PC-3 (cell line): Measurements from ENCODE around the gene TMEM219. TPM values are rescaled to one million over a fixed set of nuclear protein-coding genes. Genes with fewer than 3 reads are reported as not detected.

Experiments used
- ATAC-seq: fragments of 200-7000 bp; cut with Tn5 transposase; 2 replicates; pipeline ENCODE4 v1.9.1; 2020; ENCODE audit warnings: mild to moderate bottlenecking, moderate library complexity
- BruUV-seq: library from RNA; stranded (reverse); fragments of 400-500 nt; replicated peaks from 2 replicates; lab custom pipeline; 2021; lab: Mats Ljungman, UMichigan
- CTCF ChIA-PET: fragments of 300-600 bp; sonication (Branson Sonifier 250); formaldehyde crosslinking; loops from one replicate; lab custom pipeline; 2022; ENCODE audit warnings: antibody characterized with exemption; lab: Charles Lee
- POLR2A ChIA-PET: fragments of 300-600 bp; sonication (Branson Sonifier 250); formaldehyde crosslinking; loops from one replicate; lab custom pipeline; 2022; ENCODE audit warnings: antibody characterized with exemption; ENCODE audit not compliant: unreplicated experiment; lab: Charles Lee
- DNase-seq: peaks from one replicate; pipeline ENCODE4 v3.0.0-alpha.2; 2015
- H2AFZ ChIP-seq: fragments of 300-600 bp; sonication (generic); 2 replicates; pipeline ENCODE4 v1.6.0; 2016; ENCODE audit warnings: antibody characterized with exemption, low read length
- H3F3A ChIP-seq: fragments of 300-600 bp; sonication (generic); one replicate; pipeline ENCODE4 v1.6.0; 2017; ENCODE audit warnings: antibody characterized with exemption, low read length, control low read depth, mild to moderate bottlenecking; ENCODE audit not compliant: unreplicated experiment
- H3K27ac ChIP-seq: fragments of 300-600 bp; sonication (generic); 2 replicates; pipeline ENCODE4 v1.5.1; 2016; ENCODE audit warnings: mild to moderate bottlenecking, low read length
- H3K27me3 ChIP-seq: fragments of 300-600 bp; sonication (generic); 2 replicates; pipeline ENCODE4 v1.6.1; 2016; ENCODE audit warnings: low read length, mixed read lengths
- H3K36me3 ChIP-seq: fragments of 300-600 bp; sonication (generic); 2 replicates; pipeline ENCODE4 v1.6.1; 2016; ENCODE audit warnings: low read depth, mixed run types, low read length, mixed read lengths
- H3K4me1 ChIP-seq: fragments of 300-600 bp; sonication (generic); 2 replicates; pipeline ENCODE4 v1.5.1; 2016; ENCODE audit warnings: low read length; ENCODE audit not compliant: insufficient read depth
- H3K4me2 ChIP-seq: fragments of 300-600 bp; sonication (generic); 2 replicates; pipeline ENCODE4 v1.6.0; 2016; ENCODE audit warnings: low read length
- H3K4me3 ChIP-seq: fragments of 300-600 bp; sonication (generic); 2 replicates; pipeline ENCODE4 v1.5.1; 2016; ENCODE audit warnings: mild to moderate bottlenecking, low read length, mixed read lengths
- H3K79me2 ChIP-seq: fragments of 300-600 bp; sonication (generic); 2 replicates; pipeline ENCODE4 v1.6.1; 2017; ENCODE audit warnings: low read length, mixed read lengths
- H3K9ac ChIP-seq: fragments of 300-600 bp; sonication (generic); 2 replicates; pipeline ENCODE4 v1.6.0; 2016; ENCODE audit warnings: mild to moderate bottlenecking, low read length
- H3K9me2 ChIP-seq: fragments of 300-600 bp; sonication (generic); replicated peaks from 2 replicates; pipeline ENCODE4 v1.6.1; 2016; ENCODE audit warnings: mixed run types, low read length, mixed read lengths
- H3K9me3 ChIP-seq: fragments of 300-600 bp; sonication (generic); 2 replicates; pipeline ENCODE4 v1.6.1; 2016; ENCODE audit warnings: low read length, mixed read lengths
- H4K20me1 ChIP-seq: fragments of 300-600 bp; sonication (generic); 2 replicates; pipeline ENCODE4 v1.6.1; 2016; ENCODE audit warnings: low read length, mixed read lengths
- CTCF ChIP-seq: fragments of 300-600 bp; sonication (generic); conservative IDR thresholded peaks from 2 replicates; pipeline ENCODE4 v1.5.1; 2017; ENCODE audit warnings: antibody characterized with exemption, low read depth, mild to moderate bottlenecking, low read length
- EZH2 ChIP-seq: fragments of 300-600 bp; sonication (generic); IDR thresholded peaks from one replicate; pipeline ENCODE4 v1.6.1; 2017; ENCODE audit warnings: antibody characterized with exemption, mild to moderate bottlenecking, low read length; ENCODE audit not compliant: unreplicated experiment
- EZH2phosphoT487 ChIP-seq: fragments of 300-600 bp; sonication (generic); IDR thresholded peaks from 2 replicates; pipeline ENCODE4 v1.6.1; 2018; ENCODE audit warnings: mild to moderate bottlenecking, antibody characterized with exemption, low read length, borderline replicate concordance
- intact Hi-C: fragments of 100-400 bp; cut with micrococcal nuclease; formaldehyde crosslinking; loops from 2 replicates; pipeline ENCODE4 v1.9.0; 2023
- total RNA-seq: library from RNA; depleted of rRNA; stranded (reverse); fragments of >200 nt; gene quantifications from 2 replicates; pipeline ENCODE4 v1.2.3, GENCODE V29; 2014

Gene TMEM219
- total RNA-seq, 1 experiment from 2014 or later, result 60.9 TPM

GRCh38 chr16:29961127-29961478 is 776 bp upstream of the TMEM219 start:
- H3K4me3 ChIP-seq, result peak overlapping the region; percentile 77
- no peak for TF ChIP-seq EZH2
- TF ChIP-seq CTCF, result no peak
- TF ChIP-seq EZH2phosphoT487, result no peak
- peak overlapping the region; percentile 98 for H3K4me2 ChIP-seq
- peak overlapping the region; percentile 96 for H2AFZ ChIP-seq
- intact Hi-C loops, result no loop called here
- BruUV-seq, result no TSS peak
- H3K79me2 ChIP-seq, result no peaks in the 10 kb centered on the region
- peaks cover 11% of the 10 kb centered on the region for H3K4me1 ChIP-seq
- no peak for DNase-seq
- H3K27me3 ChIP-seq, result no peaks in the 10 kb centered on the region
- POLR2A ChIA-PET, result no interaction called here
- H4K20me1 ChIP-seq, result no peaks in the 10 kb centered on the region
- peak overlapping the region; percentile 76 for H3K27ac ChIP-seq
- peak overlapping the region; percentile 90 for H3K9ac ChIP-seq
- no peaks in the 10 kb centered on the region for H3K9me2 ChIP-seq
- H3K36me3 ChIP-seq, result no peaks in the 10 kb centered on the region
- no peaks in the 10 kb centered on the region for H3F3A ChIP-seq
- ATAC-seq, result no peak
- no peaks in the 10 kb centered on the region for H3K9me3 ChIP-seq
- CTCF ChIA-PET, result no interaction called here

- ChIA-PET POLR2A (interaction anchor here (0.7 to 0.8 kb wide), 2 partner anchors 42 to 63 kb away, joined by 4 to 5 read pairs; partner anchors contain the start of gene SEZ6L2), CTCF (interaction anchor here (0.6 to 0.9 kb wide), 2 partner anchors 11 to 13 kb away, joined by 3 to 5 read pairs; partner anchors contain the start of gene TAOK2)
- peak overlapping the region; percentile 32 for H3K27ac ChIP-seq
- peak overlapping the region; percentile 90 for H3K9ac ChIP-seq
- DNase-seq (peak; percentile 20), ATAC-seq (peak; percentile 25; the same call in 1 of the 2 replicates)
- H3K4me3 ChIP-seq, result peak overlapping the region; percentile 77
- no peaks in the 10 kb centered on the region for H3K36me3 ChIP-seq
- no peaks in the 10 kb centered on the region for H3K79me2 ChIP-seq
- H3K9me3 ChIP-seq, result no peaks in the 10 kb centered on the region
- peak overlapping the region; percentile 98 for H3K4me2 ChIP-seq
- no peak for TF ChIP-seq EZH2phosphoT487
- TF ChIP-seq CTCF, result no peak
- TF ChIP-seq EZH2, result no peak
- H2AFZ ChIP-seq, result peak overlapping the region; percentile 96
- peaks cover 11% of the 10 kb centered on the region for H3K4me1 ChIP-seq
- H3K27me3 ChIP-seq, result no peaks in the 10 kb centered on the region
- TSS peak; percentile 73 for BruUV-seq
- no peaks in the 10 kb centered on the region for H4K20me1 ChIP-seq
- intact Hi-C loops, result no loop called here
- no peaks in the 10 kb centered on the region for H3F3A ChIP-seq
- no peaks in the 10 kb centered on the region for H3K9me2 ChIP-seq
Measured at GRCh38 chr16:29962344-29962994, 590 bp downstream of the TMEM219 start.
